Astrocyte (in vitro differentiated cells and primary cell): ENCODE measurements around the gene TMBIM4.

Experiments used
- EZH2 ChIP-seq: IDR thresholded peaks from 2 replicates; pipeline ENCODE4 v1.6.1; 2012; ENCODE audit warnings: mild to moderate bottlenecking, low read length, inconsistent platforms; ENCODE audit not compliant: insufficient read depth
- TF ChIP-seq, protein P1 (sequence below): IDR thresholded peaks from 2 replicates; pipeline ENCODE4 v1.5.1; 2011; ENCODE audit warnings: low read depth, mild to moderate bottlenecking, inconsistent platforms, low read length, moderate library complexity; ENCODE audit not compliant: insufficient read depth

DNA sequence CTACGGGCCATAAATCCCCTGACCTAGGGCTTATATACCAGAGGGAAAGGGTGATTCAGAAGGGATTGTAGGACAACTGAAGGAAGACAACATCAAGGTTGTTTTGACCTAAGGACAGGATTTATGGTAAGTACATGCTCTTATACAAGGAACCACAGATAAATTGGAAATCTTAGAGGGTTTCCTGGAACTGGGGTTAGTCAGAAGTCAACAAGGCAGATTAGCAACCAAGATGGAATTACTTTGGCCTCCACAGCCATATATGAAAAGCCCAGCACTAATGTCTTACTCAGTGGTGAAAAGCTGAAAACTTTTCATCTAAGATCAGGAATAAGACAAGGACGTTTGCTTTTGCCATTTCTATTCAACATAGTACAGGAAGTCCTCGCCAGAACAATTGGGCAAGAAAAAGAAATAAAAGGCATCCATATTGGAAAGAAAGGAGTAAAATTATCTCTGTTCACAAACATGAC is 5.4 kb downstream of the TMBIM4 start:
- TF ChIP-seq, protein P1, sequence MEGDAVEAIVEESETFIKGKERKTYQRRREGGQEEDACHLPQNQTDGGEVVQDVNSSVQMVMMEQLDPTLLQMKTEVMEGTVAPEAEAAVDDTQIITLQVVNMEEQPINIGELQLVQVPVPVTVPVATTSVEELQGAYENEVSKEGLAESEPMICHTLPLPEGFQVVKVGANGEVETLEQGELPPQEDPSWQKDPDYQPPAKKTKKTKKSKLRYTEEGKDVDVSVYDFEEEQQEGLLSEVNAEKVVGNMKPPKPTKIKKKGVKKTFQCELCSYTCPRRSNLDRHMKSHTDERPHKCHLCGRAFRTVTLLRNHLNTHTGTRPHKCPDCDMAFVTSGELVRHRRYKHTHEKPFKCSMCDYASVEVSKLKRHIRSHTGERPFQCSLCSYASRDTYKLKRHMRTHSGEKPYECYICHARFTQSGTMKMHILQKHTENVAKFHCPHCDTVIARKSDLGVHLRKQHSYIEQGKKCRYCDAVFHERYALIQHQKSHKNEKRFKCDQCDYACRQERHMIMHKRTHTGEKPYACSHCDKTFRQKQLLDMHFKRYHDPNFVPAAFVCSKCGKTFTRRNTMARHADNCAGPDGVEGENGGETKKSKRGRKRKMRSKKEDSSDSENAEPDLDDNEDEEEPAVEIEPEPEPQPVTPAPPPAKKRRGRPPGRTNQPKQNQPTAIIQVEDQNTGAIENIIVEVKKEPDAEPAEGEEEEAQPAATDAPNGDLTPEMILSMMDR, result no peak
- TF ChIP-seq EZH2, result no peak
